A673 (cell line): ENCODE data around the gene CENPO. TPM values are rescaled to one million over a fixed set of nuclear protein-coding genes. Genes with fewer than 3 reads are reported as not detected.

ENCODE experiments used
- BruUV-seq: library from RNA; stranded (reverse); fragments of 400-500 nt; replicated peaks from 2 replicates; lab custom pipeline; 2021; lab: Mats Ljungman, UMichigan
- CTCF ChIA-PET: fragments of 300-600 bp; sonication (Branson Sonifier 250); formaldehyde crosslinking; loops from one replicate; lab custom pipeline; 2022; ENCODE audit warnings: antibody characterized with exemption; lab: Charles Lee
- POLR2A ChIA-PET: fragments of 300-600 bp; sonication (Branson Sonifier 250); formaldehyde crosslinking; loops from one replicate; lab custom pipeline; 2022; ENCODE audit warnings: antibody characterized with exemption; ENCODE audit not compliant: low non-redundant PET; lab: Charles Lee
- DNase-seq: peaks from one replicate; pipeline ENCODE4 v3.0.0-alpha.2; 2015; ENCODE audit warnings: low spot score
- H3K27ac ChIP-seq: fragments of 200-600 bp; sonication (generic); 2 replicates; pipeline ENCODE4 v1.5.1; 2016; ENCODE audit warnings: mixed run types, low read depth, mild to moderate bottlenecking, mixed read lengths, antibody characterized with exemption, low read length; ENCODE audit not compliant: poor library complexity, severe bottlenecking
- H3K27me3 ChIP-seq: fragments of 200-600 bp; sonication (generic); replicated peaks from 2 replicates; pipeline ENCODE4 v1.6.1; 2017; ENCODE audit warnings: mixed run types, low read depth, mild to moderate bottlenecking, mixed read lengths, antibody characterized with exemption, low read length; ENCODE audit not compliant: insufficient read depth, poor library complexity
- H3K36me3 ChIP-seq: fragments of 200-600 bp; sonication (generic); 2 replicates; pipeline ENCODE4 v1.6.1; 2016; ENCODE audit warnings: mixed run types, mild to moderate bottlenecking, mixed read lengths, antibody characterized with exemption, low read length; ENCODE audit not compliant: insufficient read depth, poor library complexity, severe bottlenecking
- H3K4me1 ChIP-seq: fragments of 200-600 bp; sonication (generic); 2 replicates; pipeline ENCODE4 v1.6.1; 2017; ENCODE audit warnings: mixed run types, mild to moderate bottlenecking, mixed read lengths, antibody characterized with exemption, low read length; ENCODE audit not compliant: insufficient read depth, poor library complexity, severe bottlenecking
- H3K4me3 ChIP-seq: fragments of 200-600 bp; sonication (generic); 2 replicates; pipeline ENCODE4 v1.5.1; 2016; ENCODE audit warnings: low read depth, mixed run types, mild to moderate bottlenecking, mixed read lengths, low read length; ENCODE audit not compliant: poor library complexity, severe bottlenecking
- H3K9me3 ChIP-seq: fragments of 200-600 bp; sonication (generic); 2 replicates; pipeline ENCODE4 v1.6.1; 2016; ENCODE audit warnings: mixed run types, low read depth, mild to moderate bottlenecking, mixed read lengths, antibody characterized with exemption, low read length; ENCODE audit not compliant: poor library complexity, severe bottlenecking
- CTCF ChIP-seq: fragments of 300-800, 200-600 bp; sonication (generic); conservative IDR thresholded peaks from 2 replicates; pipeline ENCODE4 v1.5.1; 2017; ENCODE audit warnings: low read depth, mild to moderate bottlenecking, antibody characterized with exemption, low read length, moderate library complexity, mixed read lengths
- EZH2 ChIP-seq: fragments of 200-600 bp; sonication (generic); IDR thresholded peaks from 2 replicates; pipeline ENCODE4 v1.6.1; 2017; ENCODE audit warnings: borderline replicate concordance, low read depth, mild to moderate bottlenecking, mixed read lengths, antibody characterized with exemption, low read length; ENCODE audit not compliant: poor library complexity, severe bottlenecking
- intact Hi-C: fragments of 100-400 bp; cut with micrococcal nuclease; formaldehyde crosslinking; loops from one replicate; pipeline ENCODE4 v1.10.0; 2022; ENCODE audit not compliant: unreplicated experiment
- total RNA-seq: library from RNA; stranded (reverse); gene quantifications from 2 replicates; pipeline ENCODE4 v1.2.3, GENCODE V29; 2021

CENPO gene
- total RNA-seq, 1 experiment from 2014 or later = 69.4 TPM

GRCh38 chr2:24814516-24814915 lies 21.3 kb downstream of the CENPO start:
- intact Hi-C loops = no loop called here
- no peaks in the 10 kb centered on the region for H3K27me3 ChIP-seq
- BruUV-seq = no TSS peak
- no peaks in the 10 kb centered on the region for H3K4me1 ChIP-seq
- H3K4me3 ChIP-seq = no peak overlapping the region
- H3K27ac ChIP-seq = no peak overlapping the region
- ChIA-PET CTCF (no interaction called here), POLR2A (no interaction called here)
- peaks cover 66% of the 10 kb centered on the region for H3K36me3 ChIP-seq
- H3K9me3 ChIP-seq = no peaks in the 10 kb centered on the region
- DNase-seq = no peak
- no peak for TF ChIP-seq EZH2

GRCh38 chr2:24815171-24815570 lies 21.9 kb downstream of the CENPO start:
- CTCF ChIA-PET = no interaction called here
- TF ChIP-seq CTCF = no peak
- no peak for TF ChIP-seq EZH2
- H3K36me3 ChIP-seq = peaks cover 71% of the 10 kb centered on the region

GRCh38 chr2:24816404-24816803 lies 23.2 kb downstream of the CENPO start:
- Histone ChIP-seq H3K9me3 (no peaks in the 10 kb centered on the region), H3K4me1 (no peaks in the 10 kb centered on the region), H3K27me3 (no peaks in the 10 kb centered on the region), H3K36me3 (peaks cover 71% of the 10 kb centered on the region), H3K4me3 (no peak overlapping the region), H3K27ac (peak overlapping the region; percentile 18)
- no peak for DNase-seq
- CTCF ChIA-PET = no interaction called here
- TF ChIP-seq CTCF = no peak
- POLR2A ChIA-PET = no interaction called here
- no TSS peak for BruUV-seq
- intact Hi-C loops = no loop called here

More at GRCh38 chr2:24815171-24815570, 21.9 kb downstream of the CENPO start:
- Histone ChIP-seq H3K4me3 (no peak overlapping the region), H3K27me3 (no peaks in the 10 kb centered on the region), H3K4me1 (no peaks in the 10 kb centered on the region), H3K9me3 (no peaks in the 10 kb centered on the region), H3K27ac (no peak overlapping the region)
- DNase-seq = no peak
- intact Hi-C loops = no loop called here
- POLR2A ChIA-PET = interaction anchor here (0.6 kb wide), 1 partner anchor 438 kb away, joined by 6 read pairs; no protein-coding TSS in a partner anchor
- BruUV-seq = no TSS peak

GRCh38 chr2:24816884-24817283 lies 23.7 kb downstream of the CENPO start:
- Histone ChIP-seq H3K27me3 (no peaks in the 10 kb centered on the region), H3K27ac (peak overlapping the region; percentile 18), H3K9me3 (no peaks in the 10 kb centered on the region), H3K36me3 (peaks cover 72% of the 10 kb centered on the region), H3K4me3 (no peak overlapping the region), H3K4me1 (no peaks in the 10 kb centered on the region)
- CTCF ChIA-PET = no interaction called here
- POLR2A ChIA-PET = no interaction called here
- BruUV-seq = no TSS peak
- no peak for DNase-seq
- TF ChIP-seq EZH2 (no peak), CTCF (no peak)
- intact Hi-C loops = no loop called here
